AG10803 (cell line): ENCODE measurements around the gene HK1.
A peak's percentile ranks its signal among the peaks of the same experiment; 100 is the strongest.

ENCODE experiments used
- DNase-seq: peaks from one replicate; pipeline ENCODE4 v3.0.0; 2010; ENCODE audit warnings: low read depth
- H3K4me3 ChIP-seq: 2 replicates; pipeline ENCODE4 v1.5.1; 2011; ENCODE audit warnings: mild to moderate bottlenecking, low read length, control low read depth
- CTCF ChIP-seq: conservative IDR thresholded peaks from 2 replicates; pipeline ENCODE4 v1.5.1; 2011; ENCODE audit warnings: mild to moderate bottlenecking, low read length, control low read depth, inconsistent platforms

Gene HK1

GRCh38 chr10:69239136-69239535, 39.2 kb upstream of the HK1 start:
- no peak for TF ChIP-seq CTCF
- DNase-seq = no peak
- H3K4me3 ChIP-seq = no peak overlapping the region

- H3K4me3 ChIP-seq = no peak overlapping the region
- TF ChIP-seq CTCF = no peak
- DNase-seq = peak; percentile 79
Measured at GRCh38 chr10:69239816-69240434, 38.4 kb upstream of the HK1 start.

- no peak for TF ChIP-seq CTCF
- no peak for DNase-seq
Measured at GRCh38 chr10:69240455-69240854, 37.8 kb upstream of the HK1 start.

GRCh38 chr10:69241575-69241974, 36.7 kb upstream of the HK1 start:
- no peak for TF ChIP-seq CTCF
- H3K4me3 ChIP-seq = no peak overlapping the region
- DNase-seq = peak; percentile 69

More at GRCh38 chr10:69240455-69240854, 37.8 kb upstream of the HK1 start:
- no peak overlapping the region for H3K4me3 ChIP-seq

GRCh38 chr10:69242040-69242851, 36.0 kb upstream of the HK1 start:
- DNase-seq = no peak
- no peak for TF ChIP-seq CTCF
- H3K4me3 ChIP-seq = no peak overlapping the region

- H3K4me3 ChIP-seq = no peak overlapping the region
- no peak for DNase-seq
- no peak for TF ChIP-seq CTCF
Measured at GRCh38 chr10:69242852-69243212, 35.5 kb upstream of the HK1 start.

- DNase-seq = no peak
- no peak overlapping the region for H3K4me3 ChIP-seq
- no peak for TF ChIP-seq CTCF
Measured at GRCh38 chr10:69243817-69244216, 34.5 kb upstream of the HK1 start.
